ENCODE results near the gene B3GALT2.
"Not testable (repeated sequence)": the region's sequence is repeated elsewhere in the genome, so short reads cannot be mapped to it uniquely, and the experiment has no call there.

Gene B3GALT2, protein sequence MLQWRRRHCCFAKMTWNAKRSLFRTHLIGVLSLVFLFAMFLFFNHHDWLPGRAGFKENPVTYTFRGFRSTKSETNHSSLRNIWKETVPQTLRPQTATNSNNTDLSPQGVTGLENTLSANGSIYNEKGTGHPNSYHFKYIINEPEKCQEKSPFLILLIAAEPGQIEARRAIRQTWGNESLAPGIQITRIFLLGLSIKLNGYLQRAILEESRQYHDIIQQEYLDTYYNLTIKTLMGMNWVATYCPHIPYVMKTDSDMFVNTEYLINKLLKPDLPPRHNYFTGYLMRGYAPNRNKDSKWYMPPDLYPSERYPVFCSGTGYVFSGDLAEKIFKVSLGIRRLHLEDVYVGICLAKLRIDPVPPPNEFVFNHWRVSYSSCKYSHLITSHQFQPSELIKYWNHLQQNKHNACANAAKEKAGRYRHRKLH

GRCh38 chr1:193185901-193186731 lies at the start of gene B3GALT2:
B3GALT2 (minus strand) TSS chr1:193186613; CDS start chr1:193181562, 5,051 bp downstream.
- no peaks in the 10 kb centered on the region for H3K27me3 ChIP-seq (ENCODE audit: control insufficient read depth in 1 of 2, insufficient read depth in 2 of 2, low read length in 2 of 2)
- no peaks in the 10 kb centered on the region for H3K36me3 ChIP-seq (ENCODE audit: control insufficient read depth in 1 of 2, insufficient read depth in 2 of 2, low read length in 2 of 2)
- peak within 1 kb of the TSS; percentile 24 to 38 for H3K9ac ChIP-seq (ENCODE audit: low read depth in 1 of 2, low read length in 2 of 2)
- H3K4me1 ChIP-seq (ENCODE audit: control insufficient read depth in 1 of 2, insufficient read depth in 2 of 2, low read length in 2 of 2), result peaks cover 12 to 48% of the 10 kb centered on the region in 2 donors
- peak within 1 kb of the TSS; percentile 48 for H3K27ac ChIP-seq (ENCODE audit: low read depth, low read length)
- peak within 1 kb of the TSS; percentile 63 to 64 for H3K4me3 ChIP-seq (ENCODE audit: low read depth in 1 of 2, low read length in 2 of 2)
- no peaks in the 10 kb centered on the region for H3K9me3 ChIP-seq (ENCODE audit: control insufficient read depth in 1 of 2, low read length in 2 of 2)

- H3K4me3 ChIP-seq (ENCODE audit: low read depth in 1 of 2, low read length in 2 of 2), result no peak overlapping the region
- no peaks in the 10 kb centered on the region for H3K27me3 ChIP-seq (ENCODE audit: control insufficient read depth in 1 of 2, insufficient read depth in 2 of 2, low read length in 2 of 2)
- H3K9ac ChIP-seq (ENCODE audit: low read depth in 1 of 2, low read length in 2 of 2), result no peak overlapping the region
- no peaks in the 10 kb centered on the region for H3K4me1 ChIP-seq (ENCODE audit: control insufficient read depth in 1 of 2, insufficient read depth in 2 of 2, low read length in 2 of 2)
- peaks cover 11 to 15% of the 10 kb centered on the region in 2 donors for H3K36me3 ChIP-seq (ENCODE audit: control insufficient read depth in 1 of 2, insufficient read depth in 2 of 2, low read length in 2 of 2)
- no peak overlapping the region for H3K27ac ChIP-seq (ENCODE audit: low read depth, low read length)
- H3K9me3 ChIP-seq (ENCODE audit: control insufficient read depth in 1 of 2, low read length in 2 of 2), result no peaks in the 10 kb centered on the region
Measured at GRCh38 chr1:193234530-193234929, 48.1 kb upstream of the B3GALT2 start.

DNA sequence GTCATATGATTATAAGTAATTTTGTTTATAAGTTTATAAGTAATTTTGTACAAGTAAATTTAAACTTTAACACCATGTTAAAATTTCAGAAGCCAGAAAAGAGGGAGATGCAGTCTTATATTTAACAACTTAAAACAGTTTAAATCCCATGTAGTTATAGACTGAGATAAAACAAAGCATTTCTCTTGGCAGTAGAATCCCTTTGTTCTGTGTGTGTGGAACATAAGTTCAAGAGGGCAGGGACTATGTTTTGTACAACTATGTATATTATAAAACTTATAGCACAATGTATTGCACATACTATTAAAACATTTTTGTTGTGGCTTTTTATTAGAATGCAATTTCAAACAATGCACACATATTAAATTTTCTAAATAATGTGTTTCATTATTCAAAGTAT lies 44.7 kb upstream of the B3GALT2 start:
- H3K4me1 ChIP-seq (ENCODE audit: control insufficient read depth in 1 of 2, insufficient read depth in 2 of 2, low read length in 2 of 2); H3K27ac ChIP-seq (ENCODE audit: low read depth, low read length); H3K4me3 ChIP-seq (ENCODE audit: low read depth in 1 of 2, low read length in 2 of 2); H3K9me3 ChIP-seq (ENCODE audit: control insufficient read depth in 1 of 2, low read length in 2 of 2); H3K27me3 ChIP-seq (ENCODE audit: control insufficient read depth in 1 of 2, insufficient read depth in 2 of 2, low read length in 2 of 2); H3K9ac ChIP-seq (ENCODE audit: low read depth in 1 of 2, low read length in 2 of 2): not testable (repeated sequence)
- peaks cover 10% of the 10 kb centered on the region in 2 donors for H3K36me3 ChIP-seq (ENCODE audit: control insufficient read depth in 1 of 2, insufficient read depth in 2 of 2, low read length in 2 of 2)

DNA sequence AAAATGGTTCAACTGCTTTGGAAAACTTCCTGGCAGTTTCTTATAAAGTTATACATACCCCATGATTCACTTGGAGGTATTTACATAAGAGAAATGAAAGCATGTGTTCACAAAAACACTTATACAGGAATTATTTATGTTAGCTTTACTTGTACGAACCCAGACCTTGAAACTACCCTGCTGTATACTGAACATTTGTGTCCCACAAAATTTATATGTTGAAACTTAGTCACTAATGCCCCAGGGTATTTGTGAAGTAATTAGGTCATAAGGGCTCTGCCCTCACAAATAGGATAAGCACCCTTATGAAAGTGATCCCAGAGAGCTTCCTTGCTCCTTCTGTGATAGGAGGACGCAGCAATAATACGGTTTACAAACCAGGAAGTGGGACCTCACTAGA lies 42.7 kb upstream of the B3GALT2 start:
- H3K9ac ChIP-seq (ENCODE audit: low read depth in 1 of 2, low read length in 2 of 2), result no peak overlapping the region
- no peak overlapping the region for H3K27ac ChIP-seq (ENCODE audit: low read depth, low read length)
- H3K36me3 ChIP-seq (ENCODE audit: control insufficient read depth in 1 of 2, insufficient read depth in 2 of 2, low read length in 2 of 2), result peaks cover 0 to 3% of the 10 kb centered on the region in 2 donors
- H3K27me3 ChIP-seq (ENCODE audit: control insufficient read depth in 1 of 2, insufficient read depth in 2 of 2, low read length in 2 of 2), result no peaks in the 10 kb centered on the region
- H3K9me3 ChIP-seq (ENCODE audit: control insufficient read depth in 1 of 2, low read length in 2 of 2), result no peaks in the 10 kb centered on the region
- no peak overlapping the region for H3K4me3 ChIP-seq (ENCODE audit: low read depth in 1 of 2, low read length in 2 of 2)
- H3K4me1 ChIP-seq (ENCODE audit: control insufficient read depth in 1 of 2, insufficient read depth in 2 of 2, low read length in 2 of 2), result no peaks in the 10 kb centered on the region

DNA sequence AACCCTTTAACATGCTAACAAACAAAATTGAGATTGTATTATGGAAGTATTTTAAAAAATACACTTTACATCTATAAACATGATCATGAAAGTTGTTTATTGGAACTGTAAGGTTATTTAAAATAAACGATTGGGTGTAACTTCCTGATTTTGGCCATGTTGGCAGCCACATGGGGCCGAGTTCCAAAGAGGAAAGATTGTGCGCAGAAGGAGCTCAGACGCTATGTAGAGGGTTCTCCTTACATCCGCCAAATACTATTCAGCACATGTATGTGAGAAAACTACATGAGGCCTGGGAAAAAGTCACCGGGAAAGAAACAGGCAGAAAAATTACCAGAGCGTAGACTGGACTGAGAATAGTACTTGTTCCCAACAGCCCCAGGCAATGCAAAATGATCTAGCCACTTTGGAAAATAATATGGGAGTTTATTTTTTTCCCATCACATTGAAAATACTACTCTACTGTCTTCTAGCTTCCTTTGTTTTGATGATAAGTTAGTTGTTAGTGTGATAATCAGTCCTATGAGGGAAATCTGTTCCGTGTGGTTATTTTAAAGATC lies 35.7 kb upstream of the B3GALT2 start:
- H3K4me3 ChIP-seq (ENCODE audit: low read depth in 1 of 2, low read length in 2 of 2), result no peak overlapping the region
- no peak overlapping the region for H3K27ac ChIP-seq (ENCODE audit: low read depth, low read length)
- no peaks in the 10 kb centered on the region for H3K4me1 ChIP-seq (ENCODE audit: control insufficient read depth in 1 of 2, insufficient read depth in 2 of 2, low read length in 2 of 2)
- no peaks in the 10 kb centered on the region for H3K9me3 ChIP-seq (ENCODE audit: control insufficient read depth in 1 of 2, low read length in 2 of 2)
- no peaks in the 10 kb centered on the region for H3K27me3 ChIP-seq (ENCODE audit: control insufficient read depth in 1 of 2, insufficient read depth in 2 of 2, low read length in 2 of 2)
- no peak overlapping the region for H3K9ac ChIP-seq (ENCODE audit: low read depth in 1 of 2, low read length in 2 of 2)
- peaks cover 0 to 12% of the 10 kb centered on the region in 2 donors for H3K36me3 ChIP-seq (ENCODE audit: control insufficient read depth in 1 of 2, insufficient read depth in 2 of 2, low read length in 2 of 2)

GRCh38 chr1:193221651-193222050 lies 35.2 kb upstream of the B3GALT2 start:
- no peaks in the 10 kb centered on the region for H3K9me3 ChIP-seq (ENCODE audit: control insufficient read depth in 1 of 2, low read length in 2 of 2)
- peaks cover 5 to 15% of the 10 kb centered on the region in 2 donors for H3K36me3 ChIP-seq (ENCODE audit: control insufficient read depth in 1 of 2, insufficient read depth in 2 of 2, low read length in 2 of 2)
- no peak overlapping the region for H3K4me3 ChIP-seq (ENCODE audit: low read depth in 1 of 2, low read length in 2 of 2)
- H3K27me3 ChIP-seq (ENCODE audit: control insufficient read depth in 1 of 2, insufficient read depth in 2 of 2, low read length in 2 of 2), result no peaks in the 10 kb centered on the region
- H3K4me1 ChIP-seq (ENCODE audit: control insufficient read depth in 1 of 2, insufficient read depth in 2 of 2, low read length in 2 of 2), result no peaks in the 10 kb centered on the region
- H3K27ac ChIP-seq (ENCODE audit: low read depth, low read length), result no peak overlapping the region
- H3K9ac ChIP-seq (ENCODE audit: low read depth in 1 of 2, low read length in 2 of 2), result no peak overlapping the region

DNA sequence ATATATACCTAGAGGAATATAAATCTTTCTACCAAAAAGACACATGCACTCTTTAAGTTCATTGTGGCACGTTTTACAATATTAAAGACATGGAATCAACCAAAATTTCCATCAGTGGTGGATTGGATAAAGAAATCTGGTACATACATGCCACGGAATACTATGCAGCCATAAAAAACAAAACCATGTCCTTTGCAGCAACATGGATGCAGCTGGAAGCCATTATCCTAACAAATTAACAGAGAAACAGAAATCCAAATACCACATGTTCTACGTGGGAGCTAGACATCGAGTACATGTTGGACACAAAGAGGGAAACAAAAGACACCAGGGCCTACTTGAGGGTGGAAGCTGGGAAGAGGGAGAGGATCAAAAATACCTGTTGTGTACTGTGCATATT lies 33.0 kb upstream of the B3GALT2 start:
- Histone ChIP-seq H3K27me3 (ENCODE audit: control insufficient read depth in 1 of 2, insufficient read depth in 2 of 2, low read length in 2 of 2) (no peaks in the 10 kb centered on the region), H3K4me3 (ENCODE audit: low read depth in 1 of 2, low read length in 2 of 2) (no peak overlapping the region)

GRCh38 chr1:193216920-193217319 lies 30.5 kb upstream of the B3GALT2 start:
- H3K4me1 ChIP-seq (ENCODE audit: control insufficient read depth in 1 of 2, insufficient read depth in 2 of 2, low read length in 2 of 2), result no peaks in the 10 kb centered on the region
- H3K27me3 ChIP-seq (ENCODE audit: control insufficient read depth in 1 of 2, insufficient read depth in 2 of 2, low read length in 2 of 2), result no peaks in the 10 kb centered on the region
- H3K9ac ChIP-seq (ENCODE audit: low read depth in 1 of 2, low read length in 2 of 2), result no peak overlapping the region
- no peak overlapping the region for H3K4me3 ChIP-seq (ENCODE audit: low read depth in 1 of 2, low read length in 2 of 2)
- no peak overlapping the region for H3K27ac ChIP-seq (ENCODE audit: low read depth, low read length)
- H3K9me3 ChIP-seq (ENCODE audit: control insufficient read depth in 1 of 2, low read length in 2 of 2), result no peaks in the 10 kb centered on the region
- H3K36me3 ChIP-seq (ENCODE audit: control insufficient read depth in 1 of 2, insufficient read depth in 2 of 2, low read length in 2 of 2), result peaks cover 13 to 20% of the 10 kb centered on the region in 2 donors

More for the DNA sequence above, 33.0 kb upstream of the B3GALT2 start:
- Histone ChIP-seq H3K4me1 (ENCODE audit: control insufficient read depth in 1 of 2, insufficient read depth in 2 of 2, low read length in 2 of 2) (no peaks in the 10 kb centered on the region), H3K36me3 (ENCODE audit: control insufficient read depth in 1 of 2, insufficient read depth in 2 of 2, low read length in 2 of 2) (peaks cover 6 to 18% of the 10 kb centered on the region in 2 donors), H3K9ac (ENCODE audit: low read depth in 1 of 2, low read length in 2 of 2) (no peak overlapping the region), H3K9me3 (ENCODE audit: control insufficient read depth in 1 of 2, low read length in 2 of 2) (no peaks in the 10 kb centered on the region), H3K27ac (ENCODE audit: low read depth, low read length) (no peak overlapping the region)

DNA sequence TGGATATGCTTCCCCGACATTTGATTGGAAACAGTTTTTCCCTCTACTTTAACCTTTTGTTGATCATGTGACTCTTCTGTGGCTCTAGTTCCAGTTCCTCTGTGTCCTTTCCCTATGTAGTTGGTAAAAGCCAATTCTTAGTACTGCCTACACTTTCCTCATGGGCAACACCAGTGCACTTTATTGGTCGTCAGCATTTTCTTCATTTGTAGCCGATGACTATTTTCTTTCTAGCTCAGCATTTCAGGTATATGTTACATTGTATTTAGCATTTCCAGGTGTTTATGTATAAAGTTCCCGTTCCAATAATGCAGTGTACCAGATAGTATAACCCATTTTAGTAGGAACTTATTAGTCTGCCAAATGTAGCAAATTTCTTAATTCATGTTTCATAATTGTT lies 27.6 kb upstream of the B3GALT2 start:
- peaks cover 0 to 4% of the 10 kb centered on the region in 2 donors for H3K4me1 ChIP-seq (ENCODE audit: control insufficient read depth in 1 of 2, insufficient read depth in 2 of 2, low read length in 2 of 2)
- H3K9me3 ChIP-seq (ENCODE audit: control insufficient read depth in 1 of 2, low read length in 2 of 2), result no peaks in the 10 kb centered on the region
- no peak overlapping the region for H3K27ac ChIP-seq (ENCODE audit: low read depth, low read length)
- H3K27me3 ChIP-seq (ENCODE audit: control insufficient read depth in 1 of 2, insufficient read depth in 2 of 2, low read length in 2 of 2), result no peaks in the 10 kb centered on the region
- no peak overlapping the region for H3K9ac ChIP-seq (ENCODE audit: low read depth in 1 of 2, low read length in 2 of 2)
- no peak overlapping the region for H3K4me3 ChIP-seq (ENCODE audit: low read depth in 1 of 2, low read length in 2 of 2)
- H3K36me3 ChIP-seq (ENCODE audit: control insufficient read depth in 1 of 2, insufficient read depth in 2 of 2, low read length in 2 of 2), result peaks cover 13 to 20% of the 10 kb centered on the region in 2 donors

- Histone ChIP-seq H3K27ac (ENCODE audit: low read depth, low read length) (no peak overlapping the region), H3K9me3 (ENCODE audit: control insufficient read depth in 1 of 2, low read length in 2 of 2) (no peaks in the 10 kb centered on the region), H3K4me3 (ENCODE audit: low read depth in 1 of 2, low read length in 2 of 2) (no peak overlapping the region), H3K36me3 (ENCODE audit: control insufficient read depth in 1 of 2, insufficient read depth in 2 of 2, low read length in 2 of 2) (peaks cover 13 to 17% of the 10 kb centered on the region in 2 donors), H3K27me3 (ENCODE audit: control insufficient read depth in 1 of 2, insufficient read depth in 2 of 2, low read length in 2 of 2) (no peaks in the 10 kb centered on the region), H3K9ac (ENCODE audit: low read depth in 1 of 2, low read length in 2 of 2) (no peak overlapping the region), H3K4me1 (ENCODE audit: control insufficient read depth in 1 of 2, insufficient read depth in 2 of 2, low read length in 2 of 2) (peaks cover 0 to 4% of the 10 kb centered on the region in 2 donors)
Measured at GRCh38 chr1:193212637-193213036, 26.2 kb upstream of the B3GALT2 start.
